ENCODE data around the gene ACO2. TPM values are rescaled to one million over a fixed set of nuclear protein-coding genes. Genes with fewer than 3 reads are reported as not detected.
"Not testable (repeated sequence)": the region's sequence is repeated elsewhere in the genome, so short reads cannot be mapped to it uniquely, and the experiment has no call there.

ACO2 gene
- total RNA-seq, 1 donor from 2014 or later: 662 TPM

- DNase-seq (ENCODE audit: low spot score): no peak
- intact Hi-C loops (cut with DNase I): loop anchor here (5.0 kb wide), 1 partner anchor 42 kb away; no protein-coding TSS in a partner anchor
Measured at GRCh38 chr22:41555325-41555982, 86.5 kb downstream of the ACO2 start.

GRCh38 chr22:41556561-41556960 is 87.6 kb downstream of the ACO2 start:
- no peak for DNase-seq (ENCODE audit: low spot score)

DNA sequence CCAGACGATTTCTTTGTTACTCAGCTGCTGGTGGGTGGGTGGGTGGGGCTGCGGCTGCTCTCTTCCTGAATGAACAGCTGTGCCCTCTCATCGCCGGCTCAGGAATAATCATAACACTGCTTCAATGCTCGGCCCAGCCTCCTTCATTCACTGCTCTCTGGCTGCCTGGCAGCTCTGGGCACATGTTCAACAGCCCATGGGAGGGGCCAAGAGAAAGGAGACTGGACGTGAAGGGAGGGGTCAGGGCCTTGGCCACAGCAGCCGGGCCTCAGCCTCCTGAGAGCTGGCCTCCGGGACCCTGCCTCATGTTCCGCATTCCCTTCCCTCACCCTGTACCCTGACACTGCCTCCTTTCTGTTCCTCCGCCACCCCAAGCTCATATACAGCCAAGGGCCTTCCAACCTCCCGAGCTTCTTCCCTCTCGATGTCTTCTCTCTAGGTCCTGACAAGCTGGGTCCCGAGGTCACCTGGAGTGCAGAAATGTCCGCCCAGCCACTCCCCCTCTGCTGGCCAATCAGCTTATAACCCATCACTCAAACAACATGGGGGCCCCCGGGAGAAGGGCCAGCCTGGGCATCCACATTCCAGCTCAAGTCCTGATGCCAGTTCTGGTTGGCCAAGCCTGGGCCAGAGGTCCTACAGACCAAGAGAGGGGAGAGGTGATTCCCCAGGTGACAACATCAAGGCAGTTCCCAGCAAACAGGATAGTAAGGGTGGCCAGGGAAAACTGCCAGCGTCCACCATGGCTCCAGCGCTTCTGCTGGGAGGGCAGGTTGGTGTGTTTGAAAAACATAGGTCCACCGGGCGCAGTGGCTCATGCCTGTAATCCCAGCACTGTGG is 88.7 kb downstream of the ACO2 start:
- intact Hi-C loops (cut with DNase I): loop anchor here (5.0 kb wide), 1 partner anchor 40 kb away; no protein-coding TSS in a partner anchor
- no peak for DNase-seq (ENCODE audit: low spot score)

More at GRCh38 chr22:41556561-41556960, 87.6 kb downstream of the ACO2 start:
- intact Hi-C loops (cut with DNase I): loop anchor here (5.0 kb wide), 1 partner anchor 41 kb away; no protein-coding TSS in a partner anchor

GRCh38 chr22:41558241-41558630 is 89.3 kb downstream of the ACO2 start:
- DNase-seq (ENCODE audit: low spot score): not testable (repeated sequence)
- intact Hi-C loops (cut with DNase I): loop anchor here (5.0 kb wide), 1 partner anchor 39 kb away; no protein-coding TSS in a partner anchor

GRCh38 chr22:41560095-41560471 is 91.2 kb downstream of the ACO2 start:
- no peak for DNase-seq (ENCODE audit: low spot score)
- intact Hi-C loops (cut with DNase I): no loop called here

DNA sequence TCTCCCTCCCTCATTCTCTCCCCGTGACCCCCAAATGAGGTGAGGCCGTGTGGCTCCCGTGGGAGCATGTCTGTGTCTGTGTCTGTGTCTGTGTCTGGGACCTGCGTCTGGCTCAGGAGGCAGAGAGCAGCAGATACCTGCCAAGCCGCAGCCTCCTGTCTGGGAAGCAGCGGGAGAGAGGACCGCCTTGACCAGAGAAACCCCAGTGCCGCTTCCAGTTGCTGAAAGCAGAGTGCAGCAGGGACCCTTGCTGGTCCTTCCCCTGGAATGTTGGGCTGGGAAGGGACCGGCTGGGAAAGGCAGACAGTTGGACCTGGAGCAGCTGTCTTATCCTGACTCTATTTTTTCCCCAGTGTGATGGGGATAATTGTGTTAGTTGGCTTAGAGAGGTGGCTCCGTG is 92.4 kb downstream of the ACO2 start:
- intact Hi-C loops (cut with DNase I): no loop called here
- DNase-seq (ENCODE audit: low spot score): peak; percentile 80

GRCh38 chr22:41561788-41562187 is 92.9 kb downstream of the ACO2 start:
- DNase-seq (ENCODE audit: low spot score): no peak
- intact Hi-C loops (cut with DNase I): no loop called here

DNA sequence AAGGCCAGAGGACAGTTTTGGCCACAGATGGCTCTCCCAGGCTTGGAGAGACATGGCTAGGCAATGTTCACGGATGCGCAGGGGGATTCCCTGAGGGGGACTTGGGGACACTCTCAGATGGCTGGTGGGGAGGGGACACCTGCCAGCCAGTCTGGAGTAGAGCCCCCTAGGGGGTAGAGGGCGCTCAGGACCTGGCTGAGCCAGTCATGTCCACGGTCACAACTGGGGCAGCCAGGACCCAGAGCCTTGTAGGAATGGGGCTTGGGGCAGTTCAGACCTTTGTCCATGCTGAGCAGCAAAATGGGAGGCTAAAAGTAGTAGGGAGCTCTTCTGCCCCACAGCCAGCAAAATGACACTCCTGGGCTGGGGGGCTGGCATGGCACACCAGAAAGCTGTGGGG is 93.5 kb downstream of the ACO2 start:
- DNase-seq (ENCODE audit: low spot score): no peak
- intact Hi-C loops (cut with DNase I): no loop called here

GRCh38 chr22:41563051-41563711 is 94.3 kb downstream of the ACO2 start:
- intact Hi-C loops (cut with DNase I): no loop called here
- no peak for DNase-seq (ENCODE audit: low spot score)

GRCh38 chr22:41564563-41564962 is 95.6 kb downstream of the ACO2 start:
- DNase-seq (ENCODE audit: low spot score): no peak
- intact Hi-C loops (cut with DNase I): no loop called here

- intact Hi-C loops (cut with DNase I): no loop called here
- DNase-seq (ENCODE audit: low spot score): no peak
Measured at GRCh38 chr22:41565403-41566054, 96.6 kb downstream of the ACO2 start.

GRCh38 chr22:41567512-41567768 is 98.5 kb downstream of the ACO2 start:
- DNase-seq (ENCODE audit: low spot score): no peak
- intact Hi-C loops (cut with DNase I): no loop called here

- no peak for DNase-seq (ENCODE audit: low spot score)
- intact Hi-C loops (cut with DNase I): no loop called here
Measured at GRCh38 chr22:41568811-41569210, 99.9 kb downstream of the ACO2 start.

DNA sequence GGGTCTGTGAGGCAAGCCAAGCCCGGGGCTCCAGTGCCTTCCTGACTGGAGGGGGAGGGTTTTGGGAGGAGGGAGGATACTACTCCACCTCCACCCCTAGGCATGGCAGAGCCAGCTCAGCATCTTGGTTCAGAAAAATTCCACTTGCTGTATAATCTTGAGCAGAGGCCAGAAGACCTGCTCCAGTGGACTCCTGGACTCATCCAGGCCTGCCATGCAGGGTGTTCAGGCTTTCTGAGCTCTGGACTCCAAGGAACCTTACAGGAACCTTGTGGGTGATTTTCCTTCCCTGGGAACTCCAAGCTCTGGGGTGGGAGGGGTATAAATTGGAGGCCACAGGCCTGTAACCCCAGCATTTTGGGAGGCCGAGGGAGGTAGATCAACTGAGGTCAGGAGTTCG is 101.3 kb downstream of the ACO2 start:
- intact Hi-C loops (cut with DNase I): no loop called here
- no peak for DNase-seq (ENCODE audit: low spot score)

DNA sequence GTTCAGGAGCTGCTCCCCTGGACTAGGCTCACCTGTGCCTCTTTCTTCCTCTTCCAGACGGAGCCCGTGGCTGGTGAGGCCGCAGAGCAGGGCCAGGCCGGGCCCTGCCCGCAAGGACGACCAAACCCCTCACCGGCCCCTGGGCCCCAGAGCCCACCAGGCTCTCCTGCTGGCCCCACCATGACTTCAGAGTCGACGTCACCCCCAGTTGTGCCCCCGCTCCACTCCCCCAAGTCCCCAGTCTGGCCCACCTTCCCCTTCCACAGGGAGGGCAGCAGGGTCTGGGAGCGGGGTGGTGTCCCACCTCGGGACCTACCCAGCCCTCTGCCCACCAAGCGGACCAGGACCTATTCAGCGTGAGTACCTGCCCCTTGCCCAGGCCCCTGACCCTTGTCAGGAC is 102.9 kb downstream of the ACO2 start:
- intact Hi-C loops (cut with DNase I): no loop called here
- no peak for DNase-seq (ENCODE audit: low spot score)

- DNase-seq (ENCODE audit: low spot score); intact Hi-C loops (cut with DNase I): not testable (repeated sequence)
Measured at GRCh38 chr22:41572305-41572704, 103.4 kb downstream of the ACO2 start.

- intact Hi-C loops (cut with DNase I): no loop called here
Measured at GRCh38 chr22:41573677-41574076, 104.8 kb downstream of the ACO2 start.

GRCh38 chr22:41574847-41575381 is 106.0 kb downstream of the ACO2 start:
- peak; percentile 84 for DNase-seq (ENCODE audit: low spot score)
- intact Hi-C loops (cut with DNase I): no loop called here

More at GRCh38 chr22:41573677-41574076, 104.8 kb downstream of the ACO2 start:
- DNase-seq (ENCODE audit: low spot score): no peak

DNA sequence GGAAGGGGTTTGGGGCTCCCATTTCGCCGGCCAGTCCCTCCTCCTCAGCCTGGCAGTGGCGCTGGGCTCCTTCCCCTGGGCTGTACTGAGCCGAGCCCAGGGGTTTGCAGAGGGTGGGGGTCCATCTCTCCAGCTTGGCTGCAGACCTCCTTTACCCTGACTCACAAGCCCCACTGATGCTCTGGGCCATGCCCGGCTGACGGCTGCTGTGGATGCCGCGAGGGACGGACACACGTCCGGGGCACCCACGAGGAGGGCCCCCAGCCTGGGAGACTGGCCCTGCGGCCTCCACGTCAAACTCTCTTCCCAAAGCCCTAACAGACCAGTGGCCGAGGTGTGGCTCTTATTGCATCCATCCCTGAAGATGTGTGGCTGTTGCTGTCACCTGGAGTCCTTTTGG is 106.6 kb downstream of the ACO2 start:
- no peak for DNase-seq (ENCODE audit: low spot score)
- intact Hi-C loops (cut with DNase I): no loop called here

DNA sequence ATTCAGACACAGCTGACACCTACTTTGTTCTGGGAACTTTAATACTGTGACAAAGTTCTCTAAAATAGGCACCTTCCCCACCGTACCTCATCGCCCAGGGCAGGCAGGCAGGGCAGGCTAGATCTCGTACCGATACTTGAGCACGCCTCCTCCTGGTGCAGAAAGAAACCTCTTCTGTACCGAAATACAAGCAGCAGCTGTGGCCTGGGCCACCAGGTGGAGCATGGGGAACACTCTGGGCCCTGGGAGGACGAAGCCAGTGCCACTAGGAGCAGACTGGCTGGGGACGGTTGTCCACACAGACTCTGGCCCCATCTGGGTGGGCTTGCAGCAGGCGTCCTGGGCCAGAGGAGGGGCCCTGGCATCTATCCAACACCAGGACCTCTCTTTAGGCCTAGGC is 108.0 kb downstream of the ACO2 start:
- DNase-seq (ENCODE audit: low spot score): no peak
- intact Hi-C loops (cut with DNase I): loop anchor here (2.0 kb wide), 1 partner anchor 20 kb away; no protein-coding TSS in a partner anchor
